Measurements from ENCODE around the gene CCT8. TPM values are rescaled to one million over a fixed set of nuclear protein-coding genes. Genes with fewer than 3 reads are reported as not detected.

Gene CCT8
- total and polyA plus RNA-seq, 2 experiments from 2014 or later = 304 to 329 TPM

DNA sequence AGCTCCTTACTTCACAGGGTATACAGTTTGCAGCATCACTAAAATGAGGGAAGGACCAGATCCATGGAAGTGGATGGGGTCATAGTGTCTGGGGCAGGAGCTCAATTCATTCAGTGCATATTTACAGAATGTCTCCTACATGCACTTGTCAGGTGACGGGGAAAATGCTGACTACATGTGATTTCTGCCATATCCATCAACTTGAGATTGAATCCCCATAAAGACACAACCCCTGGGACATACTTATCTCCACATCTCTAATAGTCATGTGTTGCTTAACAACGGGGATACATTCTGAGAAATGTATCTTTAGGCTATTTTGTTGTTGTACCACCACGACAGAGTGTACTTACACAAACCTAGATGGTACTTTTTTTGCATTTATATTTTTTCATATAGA is 66.3 kb downstream of the CCT8 start:
- no peaks in the 10 kb centered on the region for H3K79me2 ChIP-seq (replicated peaks; ENCODE audit: insufficient read depth)
- peaks cover 9% of the 10 kb centered on the region; the same call in 2 of the 3 replicates for H3K9me3 Mint-ChIP-seq
- no peak for ATAC-seq
- TF ChIP-seq CREB1 (CRISPR knock-in tag; IDR thresholded peaks at IDR 0.05; ENCODE audit: low read depth) = no peak
- TF ChIP-seq ETS1 (IDR thresholded peaks at IDR 0.05) = no peak
- TF ChIP-seq JUNB (IDR thresholded peaks at IDR 0.05; ENCODE audit: unreplicated experiment) = no peak
- no peak for TF ChIP-seq ZNF114 (CRISPR knock-in tag; IDR thresholded peaks at IDR 0.05)
- TF ChIP-seq NANOG (IDR thresholded peaks at IDR 0.05; ENCODE audit: borderline replicate concordance) = no peak
- no peak for TF ChIP-seq EZH2 (IDR thresholded peaks at IDR 0.05; ENCODE audit: low read depth, unreplicated experiment)
- no peak for TF ChIP-seq POLR2AphosphoS5 (IDR thresholded peaks at IDR 0.05; ENCODE audit: low read depth)
- TF ChIP-seq REST (IDR thresholded peaks at IDR 0.05; ENCODE audit: unreplicated experiment) = no peak
- no peak for TF ChIP-seq ZNF462 (CRISPR knock-in tag; IDR thresholded peaks at IDR 0.05)
- TF ChIP-seq STAT1 (IDR thresholded peaks at IDR 0.05; ENCODE audit: unreplicated experiment) = no peak
- TF ChIP-seq ZNF331 (CRISPR knock-in tag; IDR thresholded peaks at IDR 0.05; ENCODE audit: low read depth) = no peak
- H3K4me3 ChIP-seq = no peak overlapping the region
- H3K27me3 ChIP-seq (ENCODE audit: insufficient read depth) = no peaks in the 10 kb centered on the region
- H3K36me3 Mint-ChIP-seq (ENCODE audit: low read depth) = peaks cover 3% of the 10 kb centered on the region; the same call in 1 of the 3 replicates
- H3K4me2 ChIP-seq = no peak overlapping the region
- no peaks in the 10 kb centered on the region; the same call in 2 of the 3 replicates for H3K4me1 Mint-ChIP-seq
- DNase-seq (ENCODE audit: low spot score) = no peak
- no peak overlapping the region for H3K27ac ChIP-seq (ENCODE audit: low read depth)
- no peaks in the 10 kb centered on the region for H4K20me1 ChIP-seq (replicated peaks; ENCODE audit: insufficient read depth)
- H3K4me3 Mint-ChIP-seq = no peak overlapping the region
- H3F3A ChIP-seq (replicated peaks; ENCODE audit: low read depth) = no peaks in the 10 kb centered on the region; the same call in 1 of the 2 replicates
- H3K27ac Mint-ChIP-seq = no peak overlapping the region
- no peaks in the 10 kb centered on the region for H3K4me1 ChIP-seq (ENCODE audit: insufficient read depth)
- H2AFZ ChIP-seq = no peak overlapping the region
- no peaks in the 10 kb centered on the region for H3K36me3 ChIP-seq (ENCODE audit: insufficient read depth)
- H3K9me2 ChIP-seq (ENCODE audit: insufficient read depth) = no peaks in the 10 kb centered on the region
- H3K27me3 Mint-ChIP-seq (ENCODE audit: insufficient read depth, low read depth, poor library complexity) = no peaks in the 10 kb centered on the region
